HepG2 (cell line): ENCODE results near the gene NECTIN2. TPM values are rescaled to one million over a fixed set of nuclear protein-coding genes. Genes with fewer than 3 reads are reported as not detected.

ENCODE experiments used
- GZF1 ChIP-seq: sonication (generic); formaldehyde crosslinking; IDR thresholded peaks from 2 replicates; pipeline ENCODE4 v1.5.1; 2020; ENCODE audit warnings: mild to moderate bottlenecking, missing genetic modification reagents
- HOXA3 ChIP-seq: sonication (generic); formaldehyde crosslinking; IDR thresholded peaks from 2 replicates; pipeline ENCODE4 v1.5.0; 2020; ENCODE audit warnings: missing genetic modification reagents
- HOXD1 ChIP-seq: sonication (generic); formaldehyde crosslinking; IDR thresholded peaks from 2 replicates; pipeline ENCODE4 v1.5.0; 2020; ENCODE audit warnings: missing genetic modification reagents
- KAT7 ChIP-seq: IDR thresholded peaks from 2 replicates; pipeline ENCODE4 v1.6.1; 2018; ENCODE audit warnings: borderline replicate concordance, missing compliant biosample characterization
- LCORL ChIP-seq, 2 experiments: fragments of 450-650 bp in 1 of 2; sonication (generic) in 1 of 2; formaldehyde crosslinking in 1 of 2; IDR thresholded peaks; 2 replicates each; pipeline versions ENCODE4 v1.5.0 to v1.6.1; 2017 to 2020; ENCODE audit warnings: antibody characterized with exemption in 1 of 2, missing genetic modification reagents in 1 of 2
- SMAD1 ChIP-seq: sonication (generic); formaldehyde crosslinking; IDR thresholded peaks from 2 replicates; pipeline ENCODE4 v1.4.0; 2020; ENCODE audit warnings: missing genetic modification reagents, low read depth, mild to moderate bottlenecking, borderline replicate concordance
- TFDP2 ChIP-seq: sonication (generic); formaldehyde crosslinking; IDR thresholded peaks from 2 replicates; pipeline ENCODE4 v1.4.0; 2020; ENCODE audit warnings: missing genetic modification reagents
- ZMYM2 ChIP-seq: sonication (generic); formaldehyde crosslinking; IDR thresholded peaks from 2 replicates; pipeline ENCODE4 v1.8.0; 2022; ENCODE audit warnings: mild to moderate bottlenecking, missing genetic modification reagents
- ZNF180 ChIP-seq: sonication (generic); formaldehyde crosslinking; IDR thresholded peaks from 2 replicates; pipeline ENCODE4 v1.4.0; 2020; ENCODE audit warnings: low read depth, missing genetic modification reagents, borderline replicate concordance
- ZNF513 ChIP-seq: sonication (generic); formaldehyde crosslinking; conservative IDR thresholded peaks from 2 replicates; pipeline ENCODE4 v1.5.0; 2020; ENCODE audit warnings: missing genetic modification reagents
- ZNF660 ChIP-seq: sonication (generic); formaldehyde crosslinking; IDR thresholded peaks from 2 replicates; pipeline ENCODE4 v1.5.1; 2020; ENCODE audit warnings: mild to moderate bottlenecking, low read depth, missing genetic modification reagents, borderline replicate concordance
- ZNF740 ChIP-seq: sonication (generic); formaldehyde crosslinking; IDR thresholded peaks from 2 replicates; pipeline ENCODE4 v1.4.0; 2020; ENCODE audit warnings: missing genetic modification reagents
- ZNF747 ChIP-seq: sonication (generic); formaldehyde crosslinking; IDR thresholded peaks from 2 replicates; pipeline ENCODE4 v1.8.1; 2023; ENCODE audit warnings: missing genetic modification reagents, mild to moderate bottlenecking, borderline replicate concordance
- ZNF784 ChIP-seq: sonication (generic); formaldehyde crosslinking; IDR thresholded peaks from 2 replicates; pipeline ENCODE4 v1.5.1; 2020; ENCODE audit warnings: missing genetic modification reagents, mild to moderate bottlenecking, borderline replicate concordance
- polyA plus RNA-seq, 8 experiments: library from polyadenylated mRNA; depleted of rRNA in 3 of 8; stranded (reverse) in 7 of 8; unstranded in 1 of 8; fragments of >200 nt; fragmentation: Illumina TruSeq in 4 of 8; extraction: Trizol in 4 of 8; gene quantifications; 2 replicates each; pipeline versions ENCODE4 v1.2.1 to v1.2.3, GENCODE V29; 2011 to 2016; ENCODE audit warnings: low read depth in 4 of 8, missing spikeins in 1 of 8, mixed read lengths in 1 of 8; ENCODE audit not compliant: insufficient read depth in 1 of 8
- total RNA-seq, 5 experiments: library from RNA; depleted of rRNA; stranded (reverse); fragments of >200 nt; fragmentation: Illumina TruSeq; extraction: Trizol; gene quantifications; 2 replicates each; pipeline ENCODE4 v1.2.3, GENCODE V29; 2016; ENCODE audit warnings: low read depth in 1 of 5
- TF ChIP-seq, protein P1 (sequence below): sonication (generic); formaldehyde crosslinking; IDR thresholded peaks from 2 replicates; pipeline ENCODE4 v1.4.0; 2020; ENCODE audit warnings: missing genetic modification reagents, borderline replicate concordance
- TF ChIP-seq, protein P2 (sequence below): sonication (generic); formaldehyde crosslinking; conservative IDR thresholded peaks from 2 replicates; pipeline ENCODE4 v1.8.0; 2022; ENCODE audit warnings: low read depth, missing genetic modification reagents
- TF ChIP-seq, protein P3 (sequence below): fragments of 450-650 bp; IDR thresholded peaks from 2 replicates; pipeline ENCODE4 v1.6.1; 2016

NECTIN2 gene
- total and polyA plus RNA-seq, 2 of the 13 experiments (the other 11 are each of a cell fraction or from before 2014, with no cell fraction given), result 75.4 to 114 TPM

DNA sequence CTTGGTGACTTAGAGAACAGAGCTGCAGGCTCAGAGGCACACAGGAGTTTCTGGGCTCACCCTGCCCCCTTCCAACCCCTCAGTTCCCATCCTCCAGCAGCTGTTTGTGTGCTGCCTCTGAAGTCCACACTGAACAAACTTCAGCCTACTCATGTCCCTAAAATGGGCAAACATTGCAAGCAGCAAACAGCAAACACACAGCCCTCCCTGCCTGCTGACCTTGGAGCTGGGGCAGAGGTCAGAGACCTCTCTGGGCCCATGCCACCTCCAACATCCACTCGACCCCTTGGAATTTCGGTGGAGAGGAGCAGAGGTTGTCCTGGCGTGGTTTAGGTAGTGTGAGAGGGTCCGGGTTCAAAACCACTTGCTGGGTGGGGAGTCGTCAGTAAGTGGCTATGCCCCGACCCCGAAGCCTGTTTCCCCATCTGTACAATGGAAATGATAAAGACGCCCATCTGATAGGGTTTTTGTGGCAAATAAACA, 78.2 kb downstream of the NECTIN2 start (continued):
- TF ChIP-seq, protein P1, sequence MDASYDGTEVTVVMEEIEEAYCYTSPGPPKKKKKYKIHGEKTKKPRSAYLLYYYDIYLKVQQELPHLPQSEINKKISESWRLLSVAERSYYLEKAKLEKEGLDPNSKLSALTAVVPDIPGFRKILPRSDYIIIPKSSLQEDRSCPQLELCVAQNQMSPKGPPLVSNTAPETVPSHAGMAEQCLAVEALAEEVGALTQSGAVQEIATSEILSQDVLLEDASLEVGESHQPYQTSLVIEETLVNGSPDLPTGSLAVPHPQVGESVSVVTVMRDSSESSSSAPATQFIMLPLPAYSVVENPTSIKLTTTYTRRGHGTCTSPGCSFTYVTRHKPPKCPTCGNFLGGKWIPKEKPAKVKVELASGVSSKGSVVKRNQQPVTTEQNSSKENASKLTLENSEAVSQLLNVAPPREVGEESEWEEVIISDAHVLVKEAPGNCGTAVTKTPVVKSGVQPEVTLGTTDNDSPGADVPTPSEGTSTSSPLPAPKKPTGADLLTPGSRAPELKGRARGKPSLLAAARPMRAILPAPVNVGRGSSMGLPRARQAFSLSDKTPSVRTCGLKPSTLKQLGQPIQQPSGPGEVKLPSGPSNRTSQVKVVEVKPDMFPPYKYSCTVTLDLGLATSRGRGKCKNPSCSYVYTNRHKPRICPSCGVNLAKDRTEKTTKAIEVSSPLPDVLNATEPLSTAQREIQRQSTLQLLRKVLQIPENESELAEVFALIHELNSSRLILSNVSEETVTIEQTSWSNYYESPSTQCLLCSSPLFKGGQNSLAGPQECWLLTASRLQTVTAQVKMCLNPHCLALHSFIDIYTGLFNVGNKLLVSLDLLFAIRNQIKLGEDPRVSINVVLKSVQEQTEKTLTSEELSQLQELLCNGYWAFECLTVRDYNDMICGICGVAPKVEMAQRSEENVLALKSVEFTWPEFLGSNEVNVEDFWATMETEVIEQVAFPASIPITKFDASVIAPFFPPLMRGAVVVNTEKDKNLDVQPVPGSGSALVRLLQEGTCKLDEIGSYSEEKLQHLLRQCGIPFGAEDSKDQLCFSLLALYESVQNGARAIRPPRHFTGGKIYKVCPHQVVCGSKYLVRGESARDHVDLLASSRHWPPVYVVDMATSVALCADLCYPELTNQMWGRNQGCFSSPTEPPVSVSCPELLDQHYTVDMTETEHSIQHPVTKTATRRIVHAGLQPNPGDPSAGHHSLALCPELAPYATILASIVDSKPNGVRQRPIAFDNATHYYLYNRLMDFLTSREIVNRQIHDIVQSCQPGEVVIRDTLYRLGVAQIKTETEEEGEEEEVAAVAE (CRISPR knock-in tag), result 0 out of 2 replicates have a peak, but pooled peaks have one; percentile 60
- peak; percentile 94 for TF ChIP-seq ZNF747
- TF ChIP-seq ZNF740 (CRISPR knock-in tag), result 0 out of 2 replicates have a peak, but pooled peaks have one; percentile 39
- peak; percentile 85; the same call in 1 of the 2 replicates for TF ChIP-seq ZNF784 (CRISPR knock-in tag)
- peak; percentile 60; the same call in 1 of the 2 replicates for TF ChIP-seq HOXD1 (CRISPR knock-in tag)
- peak; percentile 48; the same call in 1 of the 2 replicates for TF ChIP-seq SMAD1 (CRISPR knock-in tag)
- peak; percentile 90 for TF ChIP-seq KAT7 (CRISPR knock-in tag)
- TF ChIP-seq, protein P2, sequence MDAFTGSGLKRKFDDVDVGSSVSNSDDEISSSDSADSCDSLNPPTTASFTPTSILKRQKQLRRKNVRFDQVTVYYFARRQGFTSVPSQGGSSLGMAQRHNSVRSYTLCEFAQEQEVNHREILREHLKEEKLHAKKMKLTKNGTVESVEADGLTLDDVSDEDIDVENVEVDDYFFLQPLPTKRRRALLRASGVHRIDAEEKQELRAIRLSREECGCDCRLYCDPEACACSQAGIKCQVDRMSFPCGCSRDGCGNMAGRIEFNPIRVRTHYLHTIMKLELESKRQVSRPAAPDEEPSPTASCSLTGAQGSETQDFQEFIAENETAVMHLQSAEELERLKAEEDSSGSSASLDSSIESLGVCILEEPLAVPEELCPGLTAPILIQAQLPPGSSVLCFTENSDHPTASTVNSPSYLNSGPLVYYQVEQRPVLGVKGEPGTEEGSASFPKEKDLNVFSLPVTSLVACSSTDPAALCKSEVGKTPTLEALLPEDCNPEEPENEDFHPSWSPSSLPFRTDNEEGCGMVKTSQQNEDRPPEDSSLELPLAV (CRISPR knock-in tag), result no peak
- TF ChIP-seq ZNF180 (CRISPR knock-in tag), result no peak
- TF ChIP-seq ZNF660, result no peak
- no peak for TF ChIP-seq GZF1
- peak; percentile 57; the same call in 1 of the 2 replicates for TF ChIP-seq TFDP2 (CRISPR knock-in tag)
- TF ChIP-seq ZMYM2, result peak; percentile 56; the same call in 1 of the 2 replicates
- peak; percentile 82 for TF ChIP-seq LCORL (IDR thresholded peaks at IDR 0.05)
- peak; percentile 100 for TF ChIP-seq LCORL (CRISPR knock-in tag; IDR thresholded peaks at IDR 0.05)
- TF ChIP-seq ZNF513, result no peak
- peak; percentile 91 for TF ChIP-seq HOXA3 (CRISPR knock-in tag)
- TF ChIP-seq, protein P3, sequence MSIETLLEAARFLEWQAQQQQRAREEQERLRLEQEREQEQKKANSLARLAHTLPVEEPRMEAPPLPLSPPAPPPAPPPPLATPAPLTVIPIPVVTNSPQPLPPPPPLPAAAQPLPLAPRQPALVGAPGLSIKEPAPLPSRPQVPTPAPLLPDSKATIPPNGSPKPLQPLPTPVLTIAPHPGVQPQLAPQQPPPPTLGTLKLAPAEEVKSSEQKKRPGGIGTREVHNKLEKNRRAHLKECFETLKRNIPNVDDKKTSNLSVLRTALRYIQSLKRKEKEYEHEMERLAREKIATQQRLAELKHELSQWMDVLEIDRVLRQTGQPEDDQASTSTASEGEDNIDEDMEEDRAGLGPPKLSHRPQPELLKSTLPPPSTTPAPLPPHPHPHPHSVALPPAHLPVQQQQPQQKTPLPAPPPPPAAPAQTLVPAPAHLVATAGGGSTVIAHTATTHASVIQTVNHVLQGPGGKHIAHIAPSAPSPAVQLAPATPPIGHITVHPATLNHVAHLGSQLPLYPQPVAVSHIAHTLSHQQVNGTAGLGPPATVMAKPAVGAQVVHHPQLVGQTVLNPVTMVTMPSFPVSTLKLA, result no peak
